ENCODE results near the gene STK17B. TPM values are rescaled to one million over a fixed set of nuclear protein-coding genes. Genes with fewer than 3 reads are reported as not detected.
A peak's percentile ranks its signal among the peaks of the same experiment; 100 is the strongest.

STK17B gene
- total RNA-seq, 1 donor from 2014 or later: 44.2 TPM

GRCh38 chr2:196148736-196149135, 22.6 kb downstream of the STK17B start:
- no peak for TF ChIP-seq CTCF (IDR thresholded peaks at IDR 0.05; ENCODE audit: insufficient read depth, low read length, severe bottlenecking)
- H3K4me3 ChIP-seq (ENCODE audit: low read depth, low read length): no peak overlapping the region
- DNase-seq (ENCODE audit: low read depth) (no peak), FAIRE-seq (no peak)
- H3K36me3 ChIP-seq (ENCODE audit: control insufficient read depth, insufficient read depth, low read length): peaks cover 6% of the 10 kb centered on the region
- no peaks in the 10 kb centered on the region for H3K27me3 ChIP-seq (ENCODE audit: control insufficient read depth, insufficient read depth, low read length)

- H3K27me3 ChIP-seq (ENCODE audit: control insufficient read depth, insufficient read depth, low read length): no peaks in the 10 kb centered on the region
- no peak for TF ChIP-seq CTCF (IDR thresholded peaks at IDR 0.05; ENCODE audit: insufficient read depth, low read length, severe bottlenecking)
- no peak for DNase-seq (ENCODE audit: low read depth)
- H3K36me3 ChIP-seq (ENCODE audit: control insufficient read depth, insufficient read depth, low read length): peaks cover 9% of the 10 kb centered on the region
- FAIRE-seq: no peak
- H3K4me3 ChIP-seq (ENCODE audit: low read depth, low read length): no peak overlapping the region
Measured at GRCh38 chr2:196145256-196145655, 26.1 kb downstream of the STK17B start.

GRCh38 chr2:196144513-196145126, 26.8 kb downstream of the STK17B start:
- no peak overlapping the region for H3K4me3 ChIP-seq (ENCODE audit: low read depth, low read length)
- no peak for FAIRE-seq
- no peaks in the 10 kb centered on the region for H3K27me3 ChIP-seq (ENCODE audit: control insufficient read depth, insufficient read depth, low read length)
- H3K36me3 ChIP-seq (ENCODE audit: control insufficient read depth, insufficient read depth, low read length): peaks cover 10% of the 10 kb centered on the region
- no peak for TF ChIP-seq CTCF (IDR thresholded peaks at IDR 0.05; ENCODE audit: insufficient read depth, low read length, severe bottlenecking)
- no peak for DNase-seq (ENCODE audit: low read depth)

- FAIRE-seq (no peak), DNase-seq (ENCODE audit: low read depth) (peak; percentile 61)
- Histone ChIP-seq H3K4me3 (ENCODE audit: low read depth, low read length) (no peak overlapping the region), H3K36me3 (ENCODE audit: control insufficient read depth, insufficient read depth, low read length) (peaks cover 10% of the 10 kb centered on the region), H3K27me3 (ENCODE audit: control insufficient read depth, insufficient read depth, low read length) (no peaks in the 10 kb centered on the region)
- TF ChIP-seq CTCF (IDR thresholded peaks at IDR 0.05; ENCODE audit: insufficient read depth, low read length, severe bottlenecking): no peak
Measured at GRCh38 chr2:196143730-196144131, 27.6 kb downstream of the STK17B start.

- no peak for TF ChIP-seq CTCF (IDR thresholded peaks at IDR 0.05; ENCODE audit: insufficient read depth, low read length, severe bottlenecking)
- FAIRE-seq: no peak
- H3K36me3 ChIP-seq (ENCODE audit: control insufficient read depth, insufficient read depth, low read length): peaks cover 10% of the 10 kb centered on the region
Measured at GRCh38 chr2:196142825-196143224, 28.6 kb downstream of the STK17B start.

GRCh38 chr2:196140213-196140612, 31.2 kb downstream of the STK17B start:
- DNase-seq (ENCODE audit: low read depth): no peak
- Histone ChIP-seq H3K27me3 (ENCODE audit: control insufficient read depth, insufficient read depth, low read length) (no peaks in the 10 kb centered on the region), H3K36me3 (ENCODE audit: control insufficient read depth, insufficient read depth, low read length) (peaks cover 12% of the 10 kb centered on the region), H3K4me3 (ENCODE audit: low read depth, low read length) (no peak overlapping the region)
- TF ChIP-seq CTCF (IDR thresholded peaks at IDR 0.05; ENCODE audit: insufficient read depth, low read length, severe bottlenecking): no peak
- FAIRE-seq: no peak

More at GRCh38 chr2:196142825-196143224, 28.6 kb downstream of the STK17B start:
- Histone ChIP-seq H3K27me3 (ENCODE audit: control insufficient read depth, insufficient read depth, low read length) (no peaks in the 10 kb centered on the region), H3K4me3 (ENCODE audit: low read depth, low read length) (no peak overlapping the region)
- DNase-seq (ENCODE audit: low read depth): no peak
